ENCODE measurements around the gene TM6SF1.
"Not testable (repeated sequence)": the region's sequence is repeated elsewhere in the genome, so short reads cannot be mapped to it uniquely, and the experiment has no call there.

Gene TM6SF1

GRCh38 chr15:83065431-83065830 lies 42.0 kb upstream of the TM6SF1 start:
- DNase-seq (ENCODE audit: low read depth, low spot score): no peak
- TF ChIP-seq CTCF (IDR thresholded peaks at IDR 0.05; ENCODE audit: low read depth, low read length): no peak
- peak overlapping the region; percentile 85 for H3K4me3 ChIP-seq (ENCODE audit: low read depth, low read length)
- in situ Hi-C loops (cut with HindIII; ENCODE audit: low sequenced_read_pairs): no loop called here

- no peak for TF ChIP-seq CTCF (IDR thresholded peaks at IDR 0.05; ENCODE audit: low read depth, low read length)
- H3K4me3 ChIP-seq (ENCODE audit: low read depth, low read length): peak overlapping the region; percentile 85
- no peak for DNase-seq (ENCODE audit: low read depth, low spot score)
- in situ Hi-C loops (cut with HindIII; ENCODE audit: low sequenced_read_pairs): no loop called here
These were observed 41.3 kb upstream of the TM6SF1 start for GRCh38 chr15:83066034-83066733.

- in situ Hi-C loops (cut with HindIII; ENCODE audit: low sequenced_read_pairs): no loop called here
- DNase-seq (ENCODE audit: low read depth, low spot score): peak; percentile 97
- peak within 1 kb of the TSS; percentile 85 for H3K4me3 ChIP-seq (ENCODE audit: low read depth, low read length)
- TF ChIP-seq CTCF (IDR thresholded peaks at IDR 0.05; ENCODE audit: low read depth, low read length): peak; percentile 9
These were observed 40.5 kb upstream of the TM6SF1 start, which contains the start of gene BTBD1 for GRCh38 chr15:83066734-83067637. Gene BTBD1 (minus strand): TSS chr15:83067252. CDS start chr15:83067151, 101 bp downstream.

GRCh38 chr15:83067638-83067962 lies 39.8 kb upstream of the TM6SF1 start:
- no peak for TF ChIP-seq CTCF (IDR thresholded peaks at IDR 0.05; ENCODE audit: low read depth, low read length)
- peak overlapping the region; percentile 85 for H3K4me3 ChIP-seq (ENCODE audit: low read depth, low read length)
- no peak for DNase-seq (ENCODE audit: low read depth, low spot score)
- in situ Hi-C loops (cut with HindIII; ENCODE audit: low sequenced_read_pairs): no loop called here

- TF ChIP-seq CTCF (IDR thresholded peaks at IDR 0.05; ENCODE audit: low read depth, low read length): no peak
- DNase-seq (ENCODE audit: low read depth, low spot score): no peak
- in situ Hi-C loops (cut with HindIII; ENCODE audit: low sequenced_read_pairs): no loop called here
- no peak overlapping the region for H3K4me3 ChIP-seq (ENCODE audit: low read depth, low read length)
These were observed 39.4 kb upstream of the TM6SF1 start for GRCh38 chr15:83068054-83068453.

GRCh38 chr15:83069211-83069642 lies 38.2 kb upstream of the TM6SF1 start:
- H3K4me3 ChIP-seq (ENCODE audit: low read depth, low read length); in situ Hi-C loops (cut with HindIII; ENCODE audit: low sequenced_read_pairs); DNase-seq (ENCODE audit: low read depth, low spot score): not testable (repeated sequence)

Measured in astrocyte of the spinal cord (primary cell).